ENCODE measurements around the gene SLC39A6.
"Not testable (repeated sequence)": the region's sequence is repeated elsewhere in the genome, so short reads cannot be mapped to it uniquely, and the experiment has no call there.

SLC39A6 gene

DNA sequence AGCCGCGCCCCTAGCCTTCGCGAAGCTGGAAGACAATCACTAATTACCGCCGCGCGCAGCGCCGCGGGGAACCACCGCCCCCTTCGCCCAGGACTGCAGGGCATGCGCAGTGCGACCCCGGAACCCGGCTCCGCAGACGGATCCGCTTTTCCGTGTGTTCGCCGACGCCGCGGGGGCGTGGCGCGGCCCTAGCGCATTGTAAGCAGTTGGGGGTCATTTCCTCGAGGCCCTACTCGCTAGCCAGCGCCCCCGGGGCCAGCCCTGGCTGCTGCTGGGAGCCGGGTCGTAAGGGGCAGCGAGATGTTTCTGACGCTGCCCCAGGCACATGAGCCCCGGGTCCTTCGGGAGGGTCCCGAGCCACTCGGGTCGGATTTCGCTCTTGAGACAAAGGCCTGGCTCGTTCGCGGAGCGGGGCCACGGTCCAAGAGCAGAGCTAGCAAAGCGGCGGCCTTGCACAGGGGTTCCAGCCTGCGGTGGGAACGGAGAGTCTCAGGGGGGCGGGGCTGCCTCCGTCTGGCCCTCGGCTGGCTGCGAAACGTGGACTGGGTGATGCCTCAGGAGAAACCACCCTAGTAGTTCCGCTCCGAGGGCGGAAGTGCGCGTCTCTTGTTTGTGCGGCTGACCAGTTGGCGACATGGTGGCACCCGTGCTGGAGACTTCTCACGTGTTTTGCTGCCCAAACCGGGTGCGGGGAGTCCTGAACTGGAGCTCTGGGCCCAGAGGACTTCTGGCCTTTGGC, at the start of gene SLC39A6, which contains the start of gene ELP2:
TSS of gene SLC39A6 (minus strand) at position 41 of the 739 bp plus-strand sequence. CDS start 2,333 bp downstream, outside the sequence.
TSS of gene ELP2 (plus strand) at position 600 of the 739 bp plus-strand sequence. CDS start at position 635, 35 bp downstream.
- DNase-seq (ENCODE audit: low spot score): peak; percentile 95
- TF ChIP-seq, protein P1, sequence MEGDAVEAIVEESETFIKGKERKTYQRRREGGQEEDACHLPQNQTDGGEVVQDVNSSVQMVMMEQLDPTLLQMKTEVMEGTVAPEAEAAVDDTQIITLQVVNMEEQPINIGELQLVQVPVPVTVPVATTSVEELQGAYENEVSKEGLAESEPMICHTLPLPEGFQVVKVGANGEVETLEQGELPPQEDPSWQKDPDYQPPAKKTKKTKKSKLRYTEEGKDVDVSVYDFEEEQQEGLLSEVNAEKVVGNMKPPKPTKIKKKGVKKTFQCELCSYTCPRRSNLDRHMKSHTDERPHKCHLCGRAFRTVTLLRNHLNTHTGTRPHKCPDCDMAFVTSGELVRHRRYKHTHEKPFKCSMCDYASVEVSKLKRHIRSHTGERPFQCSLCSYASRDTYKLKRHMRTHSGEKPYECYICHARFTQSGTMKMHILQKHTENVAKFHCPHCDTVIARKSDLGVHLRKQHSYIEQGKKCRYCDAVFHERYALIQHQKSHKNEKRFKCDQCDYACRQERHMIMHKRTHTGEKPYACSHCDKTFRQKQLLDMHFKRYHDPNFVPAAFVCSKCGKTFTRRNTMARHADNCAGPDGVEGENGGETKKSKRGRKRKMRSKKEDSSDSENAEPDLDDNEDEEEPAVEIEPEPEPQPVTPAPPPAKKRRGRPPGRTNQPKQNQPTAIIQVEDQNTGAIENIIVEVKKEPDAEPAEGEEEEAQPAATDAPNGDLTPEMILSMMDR (IDR thresholded peaks at IDR 0.05; ENCODE audit: extremely low read depth, missing control alignments): no peak

- no peak for DNase-seq (ENCODE audit: low spot score)
- TF ChIP-seq, protein P1 (IDR thresholded peaks at IDR 0.05; ENCODE audit: extremely low read depth, missing control alignments): no peak
Observed at GRCh38 chr18:36177913-36178312, 48.8 kb upstream of the SLC39A6 start.

DNA sequence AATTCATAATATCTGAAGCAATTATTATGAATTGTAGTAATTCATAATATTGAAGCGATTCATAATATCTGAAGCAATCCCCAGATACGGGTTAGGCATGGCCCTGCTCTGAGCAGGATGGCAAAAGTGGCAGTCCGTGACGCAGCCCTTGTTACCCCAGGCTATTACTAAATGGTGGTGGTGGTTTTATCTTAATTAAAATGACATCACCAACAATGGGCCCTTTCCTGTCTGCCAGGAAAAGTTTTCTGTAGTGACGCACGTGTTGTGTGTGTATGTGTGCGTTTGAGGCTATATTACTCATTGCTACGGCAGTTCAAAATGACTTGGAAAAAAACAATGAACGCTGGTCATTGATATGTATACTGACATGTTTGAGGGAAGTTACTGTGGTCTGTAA, 47.6 kb upstream of the SLC39A6 start:
- no peak for DNase-seq (ENCODE audit: low spot score)
- TF ChIP-seq, protein P1 (IDR thresholded peaks at IDR 0.05; ENCODE audit: extremely low read depth, missing control alignments): no peak

DNA sequence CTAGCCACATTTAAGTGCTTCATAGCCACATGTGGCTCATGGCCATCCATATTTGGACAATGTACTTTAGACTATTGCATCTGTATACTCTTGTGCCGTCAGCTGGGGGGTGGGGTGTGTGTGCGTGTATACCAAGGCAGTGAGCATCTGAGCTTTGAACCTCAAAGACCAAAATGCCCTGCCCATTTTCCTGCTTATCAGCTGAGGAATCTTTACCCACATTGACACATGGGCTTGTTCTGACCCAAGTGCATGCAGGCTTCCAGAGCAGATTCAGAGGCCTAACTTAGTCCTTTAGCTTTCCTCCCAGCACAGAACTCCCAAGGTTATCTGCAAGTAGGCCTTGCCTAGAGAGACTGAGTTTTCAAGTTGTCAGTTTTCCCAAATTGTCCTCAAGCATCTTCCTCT, 47.0 kb upstream of the SLC39A6 start:
- TF ChIP-seq, protein P1 (IDR thresholded peaks at IDR 0.05; ENCODE audit: extremely low read depth, missing control alignments): no peak
- no peak for DNase-seq (ENCODE audit: low spot score)

- DNase-seq (ENCODE audit: low spot score): no peak
- TF ChIP-seq, protein P1 (IDR thresholded peaks at IDR 0.05; ENCODE audit: extremely low read depth, missing control alignments): no peak
Observed at GRCh38 chr18:36175481-36175880, 46.3 kb upstream of the SLC39A6 start.

DNA sequence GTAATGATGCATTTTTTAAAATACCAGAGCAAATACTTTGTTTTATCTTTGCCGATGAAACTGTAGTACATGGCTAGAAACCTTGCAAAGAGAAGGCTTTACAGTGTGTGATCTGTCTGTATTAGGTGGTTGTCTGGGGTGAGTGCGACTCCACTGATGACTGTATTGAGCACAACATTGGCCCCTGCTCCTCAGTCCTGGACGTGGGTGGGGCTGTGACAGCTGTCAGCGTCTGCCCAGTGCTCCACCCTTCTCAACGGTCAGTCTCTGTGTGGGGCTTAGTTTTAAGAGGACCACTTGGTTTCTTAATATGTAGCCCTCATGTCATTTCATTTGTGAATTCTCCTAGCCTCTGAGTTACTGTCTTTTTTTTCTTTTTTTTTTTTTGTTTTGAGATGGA, 40.8 kb upstream of the SLC39A6 start:
- no peak for DNase-seq (ENCODE audit: low spot score)
- TF ChIP-seq, protein P1 (IDR thresholded peaks at IDR 0.05; ENCODE audit: extremely low read depth, missing control alignments): no peak

GRCh38 chr18:36168296-36168695, 39.2 kb upstream of the SLC39A6 start:
- DNase-seq (ENCODE audit: low spot score): not testable (repeated sequence)
